Keratinocyte (primary cell): ENCODE results near the gene DOK5. TPM values are rescaled to one million over a fixed set of nuclear protein-coding genes. Genes with fewer than 3 reads are reported as not detected.

Source experiments
- DNase-seq: peaks from one replicate; pipeline ENCODE4 v3.0.0-alpha.2; 2011; ENCODE audit warnings: low read depth, missing footprints, low spot score
- FAIRE-seq: peaks from 2 replicates; lab custom pipeline; 2011; peaks lifted over from hg19 to GRCh38; lab: Jason Lieb, UNC
- H2AFZ ChIP-seq: 2 replicates; pipeline ENCODE4 v1.6.0; 2012; ENCODE audit warnings: low read length, control low read depth, inconsistent platforms; ENCODE audit not compliant: control insufficient read depth
- H3K27ac ChIP-seq: 2 replicates; pipeline ENCODE4 v1.5.1; 2011; ENCODE audit warnings: low read length; ENCODE audit not compliant: control insufficient read depth, insufficient read depth
- H3K27me3 ChIP-seq: 3 replicates; pipeline ENCODE4 v1.6.0; 2011; ENCODE audit warnings: low read length; ENCODE audit not compliant: control insufficient read depth, insufficient read depth; ENCODE audit errors: extremely low read depth
- H3K36me3 ChIP-seq, 2 experiments: 2 replicates in 1 of 2; 3 replicates in 1 of 2; pipeline ENCODE4 v1.5.1; 2011; ENCODE audit warnings: low read length in 2 of 2, mild to moderate bottlenecking in 1 of 2; ENCODE audit not compliant: control insufficient read depth in 2 of 2, insufficient read depth in 2 of 2; ENCODE audit errors: extremely low read depth in 1 of 2
- H3K4me1 ChIP-seq: 3 replicates; pipeline ENCODE4 v1.5.1; 2011; ENCODE audit warnings: low read length; ENCODE audit not compliant: control insufficient read depth, insufficient read depth; ENCODE audit errors: extremely low read depth
- H3K4me2 ChIP-seq: 3 replicates; pipeline ENCODE4 v1.6.0; 2011; ENCODE audit warnings: low read depth, low read length; ENCODE audit not compliant: control insufficient read depth, insufficient read depth; ENCODE audit errors: extremely low read depth
- H3K4me3 ChIP-seq, 3 experiments: fragments of 200-600 bp in 1 of 3; sonication (generic) in 1 of 3; 2 replicates in 2 of 3; 3 replicates in 1 of 3; pipeline ENCODE4 v1.5.1; 2011 to 2016; ENCODE audit warnings: low read length in 3 of 3, mild to moderate bottlenecking in 3 of 3, control low read depth in 2 of 3, inconsistent platforms in 1 of 3, low read depth in 1 of 3, mixed read lengths in 1 of 3, mixed run types in 1 of 3, moderate library complexity in 1 of 3; ENCODE audit not compliant: control insufficient read depth in 2 of 3, insufficient read depth in 2 of 3; ENCODE audit errors: extremely low read depth in 1 of 3
- H3K79me2 ChIP-seq: 2 replicates; pipeline ENCODE4 v1.6.0; 2012; ENCODE audit warnings: low read length; ENCODE audit not compliant: control insufficient read depth, insufficient read depth
- H3K9ac ChIP-seq: 3 replicates; pipeline ENCODE4 v1.6.0; 2011; ENCODE audit warnings: low read length; ENCODE audit not compliant: control insufficient read depth, insufficient read depth; ENCODE audit errors: extremely low read depth
- H3K9me1 ChIP-seq: 3 replicates; pipeline ENCODE4 v1.6.0; 2011; ENCODE audit warnings: low read length; ENCODE audit not compliant: control insufficient read depth, insufficient read depth; ENCODE audit errors: extremely low read depth
- H3K9me3 ChIP-seq: 2 replicates; pipeline ENCODE4 v1.5.1; 2012; ENCODE audit warnings: low read depth, low read length; ENCODE audit not compliant: control insufficient read depth
- H4K20me1 ChIP-seq: 3 replicates; pipeline ENCODE4 v1.6.0; 2011; ENCODE audit warnings: low read length; ENCODE audit not compliant: control insufficient read depth, insufficient read depth; ENCODE audit errors: extremely low read depth
- EZH2 ChIP-seq: IDR thresholded peaks from one replicate; pipeline ENCODE4 v1.6.1; 2012; ENCODE audit warnings: inconsistent platforms, mild to moderate bottlenecking, low read length, moderate library complexity
- dilution Hi-C: fragments of 300-500 bp; cut with MboI; formaldehyde crosslinking; loops from one replicate; pipeline ENCODE4 v1.7.0; 2020; ENCODE audit warnings: low sequenced_read_pairs; ENCODE audit not compliant: extremely low pct_ligation_motif_present
- polyA plus RNA-seq, 5 experiments: library from polyadenylated mRNA; depleted of rRNA in 3 of 5; stranded (reverse) in 3 of 5; stranded (forward) in 1 of 5; unstranded in 1 of 5; fragments of >200 nt; gene quantifications; 1 replicate in 1 of 5; 2 replicates in 3 of 5; 3 replicates in 1 of 5; pipeline versions ENCODE4 v1.2.1 to v1.2.3, GENCODE V29; 2011 to 2012; ENCODE audit warnings: missing spikeins in 2 of 5, low read depth in 1 of 5, low replicate concordance in 1 of 5
- TF ChIP-seq, protein P1 (sequence below), 3 experiments: IDR thresholded peaks in 1 of 3; conservative IDR thresholded peaks in 1 of 3; optimal IDR thresholded peaks in 1 of 3; 2 replicates in 2 of 3; 3 replicates in 1 of 3; pipeline versions ENCODE3 to v1.5.1; 2011; ENCODE audit warnings: low read length in 3 of 3, mild to moderate bottlenecking in 3 of 3, moderate library complexity in 2 of 3, control low read depth in 1 of 3, inconsistent platforms in 1 of 3; ENCODE audit not compliant: insufficient read depth in 2 of 3; ENCODE audit errors: extremely low read depth in 1 of 3

Gene DOK5
- polyA plus RNA-seq, 1 donor (not counting 4 experiments of a cell fraction or from before 2014, with no cell fraction given): not detected

DNA sequence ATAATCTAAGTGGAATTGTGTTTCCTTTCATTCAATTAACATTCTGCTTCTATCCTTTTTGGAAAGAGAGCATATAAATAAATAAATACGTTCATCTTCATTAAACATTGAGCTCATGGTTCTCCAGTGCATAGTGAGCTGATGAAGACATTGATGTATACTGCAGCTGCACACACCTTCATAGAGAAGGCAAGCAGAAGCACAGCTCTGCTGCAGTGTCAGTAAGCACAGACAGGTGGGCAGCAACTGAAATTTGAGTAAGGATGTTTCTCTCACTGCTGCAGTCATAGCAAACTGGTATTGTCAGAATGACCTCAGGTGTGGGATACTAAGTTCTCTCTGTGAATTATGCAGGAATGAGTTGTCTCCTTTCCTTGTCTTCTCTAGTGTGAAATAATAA, 202.9 kb downstream of the DOK5 start:
- Histone ChIP-seq H3K9me3 (no peaks in the 10 kb centered on the region), H3K4me1 (no peaks in the 10 kb centered on the region), H3K4me2 (no peak overlapping the region), H3K36me3 (no peaks in the 10 kb centered on the region), H2AFZ (no peak overlapping the region), H3K27me3 (no peaks in the 10 kb centered on the region), H3K4me3 (no peak overlapping the region), H4K20me1 (no peaks in the 10 kb centered on the region), H3K9ac (no peak overlapping the region), H3K79me2 (no peaks in the 10 kb centered on the region), H3K27ac (no peak overlapping the region), H3K9me1 (no peaks in the 10 kb centered on the region)
- dilution Hi-C loops: no loop called here
- FAIRE-seq (no peak), DNase-seq (no peak)
- TF ChIP-seq, protein P1, sequence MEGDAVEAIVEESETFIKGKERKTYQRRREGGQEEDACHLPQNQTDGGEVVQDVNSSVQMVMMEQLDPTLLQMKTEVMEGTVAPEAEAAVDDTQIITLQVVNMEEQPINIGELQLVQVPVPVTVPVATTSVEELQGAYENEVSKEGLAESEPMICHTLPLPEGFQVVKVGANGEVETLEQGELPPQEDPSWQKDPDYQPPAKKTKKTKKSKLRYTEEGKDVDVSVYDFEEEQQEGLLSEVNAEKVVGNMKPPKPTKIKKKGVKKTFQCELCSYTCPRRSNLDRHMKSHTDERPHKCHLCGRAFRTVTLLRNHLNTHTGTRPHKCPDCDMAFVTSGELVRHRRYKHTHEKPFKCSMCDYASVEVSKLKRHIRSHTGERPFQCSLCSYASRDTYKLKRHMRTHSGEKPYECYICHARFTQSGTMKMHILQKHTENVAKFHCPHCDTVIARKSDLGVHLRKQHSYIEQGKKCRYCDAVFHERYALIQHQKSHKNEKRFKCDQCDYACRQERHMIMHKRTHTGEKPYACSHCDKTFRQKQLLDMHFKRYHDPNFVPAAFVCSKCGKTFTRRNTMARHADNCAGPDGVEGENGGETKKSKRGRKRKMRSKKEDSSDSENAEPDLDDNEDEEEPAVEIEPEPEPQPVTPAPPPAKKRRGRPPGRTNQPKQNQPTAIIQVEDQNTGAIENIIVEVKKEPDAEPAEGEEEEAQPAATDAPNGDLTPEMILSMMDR (optimal IDR thresholded peaks at IDR 0.05 in 1 of 3, IDR thresholded peaks at IDR 0.05 in 1 of 3, conservative IDR thresholded peaks at IDR 0.05 in 1 of 3; ENCODE audit: extremely low read depth in 1 of 3, insufficient read depth in 2 of 3, low read length in 3 of 3): no peak
- TF ChIP-seq EZH2: no peak

DNA sequence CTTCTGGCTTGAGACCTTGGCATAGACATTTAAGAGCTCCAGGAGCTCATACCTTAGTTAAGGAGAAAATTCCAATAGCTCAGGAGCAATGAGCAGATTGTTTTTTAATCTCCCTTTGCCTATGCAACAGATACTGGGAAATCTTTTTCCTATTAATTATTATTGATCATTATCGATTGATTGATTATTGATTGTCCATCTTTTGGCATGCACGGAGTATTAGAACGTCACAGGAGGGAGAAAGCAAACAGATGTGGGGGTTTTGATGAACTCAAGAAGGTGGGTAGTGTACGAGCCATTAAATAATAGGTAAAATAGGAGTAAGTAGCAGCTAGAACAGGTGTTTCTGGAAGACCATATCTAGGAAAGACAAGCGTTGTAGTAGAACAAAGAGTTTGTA, 205.0 kb downstream of the DOK5 start:
- H3K4me1 ChIP-seq: no peaks in the 10 kb centered on the region
- no peaks in the 10 kb centered on the region for H3K79me2 ChIP-seq
- H3K36me3 ChIP-seq: no peaks in the 10 kb centered on the region
- no peak overlapping the region for H3K9ac ChIP-seq
- H3K4me3 ChIP-seq: no peak overlapping the region
- no peaks in the 10 kb centered on the region for H3K9me1 ChIP-seq
- dilution Hi-C loops: no loop called here
- DNase-seq: no peak
- H3K27ac ChIP-seq: no peak overlapping the region
- no peak overlapping the region for H2AFZ ChIP-seq
- no peak overlapping the region for H3K4me2 ChIP-seq
- H3K9me3 ChIP-seq: no peaks in the 10 kb centered on the region
- no peaks in the 10 kb centered on the region for H4K20me1 ChIP-seq
- TF ChIP-seq, protein P1 (optimal IDR thresholded peaks at IDR 0.05 in 1 of 3, IDR thresholded peaks at IDR 0.05 in 1 of 3, conservative IDR thresholded peaks at IDR 0.05 in 1 of 3; ENCODE audit: extremely low read depth in 1 of 3, insufficient read depth in 2 of 3, low read length in 3 of 3): no peak
- TF ChIP-seq EZH2: no peak
- H3K27me3 ChIP-seq: no peaks in the 10 kb centered on the region
- FAIRE-seq: no peak
